Activated CD4-positive, alpha-beta T cell treated with anti-CD3 and anti-CD28 coated beads, Interleukin-2, Interleukin-4, amounts not matched to agents 100 ng/mL and 50 ng/mL, durations not matched to agents 16 hours and 8 hours (primary cell): ENCODE results near the gene CRYGC.
"Not testable (repeated sequence)": the region's sequence is repeated elsewhere in the genome, so short reads cannot be mapped to it uniquely, and the experiment has no call there.

ENCODE experiments used
- DNase-seq: peaks from one replicate; pipeline ENCODE4 v3.0.0-alpha.2; 2020; ENCODE audit warnings: low spot score

Gene CRYGC

GRCh38 chr2:208136716-208137094, 7.1 kb upstream of the CRYGC start:
- no peak for DNase-seq

DNA sequence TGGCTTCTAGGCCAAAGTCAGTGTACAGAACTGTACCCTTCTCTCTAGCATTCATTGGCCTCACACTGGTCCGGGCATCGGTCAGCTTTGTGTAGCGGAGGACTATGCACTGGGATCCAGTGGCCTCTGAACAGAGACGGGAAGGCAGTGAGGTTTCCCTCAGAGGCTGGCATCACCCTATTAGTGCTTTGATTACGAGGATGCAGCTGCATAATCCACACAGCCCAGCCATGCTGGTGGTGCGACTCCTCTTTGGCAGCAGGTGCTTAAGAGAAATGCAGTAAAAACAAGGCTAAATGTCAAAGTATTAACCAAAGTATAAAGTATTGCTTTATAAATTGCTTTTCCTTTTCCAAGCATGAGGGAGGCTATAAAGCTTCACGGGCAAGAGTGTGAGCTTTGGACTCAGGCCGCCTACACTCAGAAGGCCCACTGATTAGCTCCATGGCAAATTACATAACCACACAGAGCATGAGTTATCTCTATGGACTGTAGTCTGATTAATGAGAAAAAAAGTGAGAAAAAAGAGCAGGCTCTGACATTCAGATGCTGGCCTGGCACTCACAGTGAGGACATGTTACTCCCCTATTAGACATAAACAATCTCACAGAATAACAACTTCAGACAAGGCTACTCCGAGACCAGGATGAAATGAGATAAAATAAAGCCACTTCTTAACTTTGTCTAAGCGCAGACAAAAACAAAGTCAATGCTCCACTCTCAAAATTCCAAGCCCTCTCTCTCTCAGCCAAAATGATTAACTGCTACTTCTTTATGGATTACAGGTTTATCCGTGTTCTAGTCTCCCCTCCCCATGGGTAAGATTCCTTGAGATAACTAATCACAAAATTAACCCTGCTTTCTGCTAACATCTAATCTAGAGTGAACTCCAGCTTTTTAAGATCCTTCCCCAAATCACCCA, 6.4 kb upstream of the CRYGC start:
- DNase-seq, result no peak

GRCh38 chr2:208134928-208135586, 5.4 kb upstream of the CRYGC start:
- DNase-seq, result peak; percentile 18

- DNase-seq, result no peak
Observed at GRCh38 chr2:208130712-208131110, 1.1 kb upstream of the CRYGC start.

- DNase-seq, result no peak
Observed at GRCh38 chr2:208128136-208128535, 1.5 kb downstream of the CRYGC start.

- DNase-seq, result no peak
Observed at GRCh38 chr2:208127090-208127489, 2.5 kb downstream of the CRYGC start.

- no peak for DNase-seq
Observed at GRCh38 chr2:208125251-208125650, 4.4 kb downstream of the CRYGC start.

- DNase-seq, result not testable (repeated sequence)
Observed at GRCh38 chr2:208124013-208124715, 5.5 kb downstream of the CRYGC start, which contains the start of gene CRYGD. CRYGD (minus strand) TSS chr2:208124524; CDS start chr2:208124473, 51 bp downstream.

DNA sequence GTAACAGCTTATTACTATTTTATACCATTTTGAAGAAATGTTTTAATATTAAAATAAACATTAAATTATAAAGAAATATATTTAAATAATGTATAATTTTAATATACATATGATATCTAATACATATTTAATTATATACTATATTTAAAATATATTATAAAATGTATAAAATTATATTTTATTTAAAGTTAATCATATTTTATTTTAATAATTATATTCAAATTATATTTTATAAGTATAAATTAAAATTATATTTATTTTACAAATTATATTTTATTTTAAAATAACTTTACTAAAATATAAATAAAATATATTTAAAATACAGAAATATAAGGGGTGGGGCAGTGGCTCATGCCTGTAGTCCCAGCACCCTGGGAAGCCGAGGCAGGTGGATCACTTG, 7.4 kb downstream of the CRYGC start:
- no peak for DNase-seq

DNA sequence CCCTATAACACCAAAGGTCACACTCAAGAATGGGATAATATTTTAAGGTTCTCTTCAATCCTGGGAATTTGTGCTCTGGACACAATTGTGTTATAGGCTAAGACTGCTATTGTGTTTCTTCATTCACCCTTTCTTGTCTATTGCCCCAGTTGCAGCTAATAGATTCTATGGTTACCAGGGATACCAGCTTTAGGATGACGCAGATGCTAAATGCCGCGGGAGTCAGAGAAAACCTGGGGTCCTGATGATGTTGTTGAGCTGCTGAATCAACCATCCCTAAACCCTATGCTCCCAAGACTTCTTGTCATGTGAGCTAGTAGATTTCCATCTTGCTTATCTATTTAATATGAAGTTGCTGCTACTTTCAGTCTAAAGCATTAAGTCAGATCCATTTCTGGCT, 10.7 kb downstream of the CRYGC start:
- DNase-seq, result no peak

DNA sequence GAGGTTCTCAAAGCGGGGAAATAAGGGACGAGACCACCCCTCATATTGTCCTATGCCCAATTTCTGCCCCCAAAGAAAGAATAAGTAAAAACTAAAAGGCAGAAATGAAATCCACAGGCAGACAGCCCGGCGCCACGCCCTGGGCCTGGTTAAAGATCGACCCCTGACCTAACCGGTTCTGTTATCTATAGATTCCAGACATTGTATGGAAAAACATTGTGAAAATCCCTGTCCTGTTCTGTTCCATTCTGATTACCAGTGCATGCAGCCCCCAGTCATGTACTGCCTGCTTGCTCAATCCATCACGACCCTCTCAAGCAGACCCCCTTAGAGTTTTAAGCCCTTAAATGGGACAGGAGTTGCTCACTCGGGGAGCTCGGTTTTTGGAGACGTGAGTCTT, 12.2 kb downstream of the CRYGC start:
- not testable (repeated sequence) for DNase-seq

- no peak for DNase-seq
Observed at GRCh38 chr2:208112969-208113368, 16.7 kb downstream of the CRYGC start.

GRCh38 chr2:208112273-208112745, 17.3 kb downstream of the CRYGC start:
- not testable (repeated sequence) for DNase-seq

DNA sequence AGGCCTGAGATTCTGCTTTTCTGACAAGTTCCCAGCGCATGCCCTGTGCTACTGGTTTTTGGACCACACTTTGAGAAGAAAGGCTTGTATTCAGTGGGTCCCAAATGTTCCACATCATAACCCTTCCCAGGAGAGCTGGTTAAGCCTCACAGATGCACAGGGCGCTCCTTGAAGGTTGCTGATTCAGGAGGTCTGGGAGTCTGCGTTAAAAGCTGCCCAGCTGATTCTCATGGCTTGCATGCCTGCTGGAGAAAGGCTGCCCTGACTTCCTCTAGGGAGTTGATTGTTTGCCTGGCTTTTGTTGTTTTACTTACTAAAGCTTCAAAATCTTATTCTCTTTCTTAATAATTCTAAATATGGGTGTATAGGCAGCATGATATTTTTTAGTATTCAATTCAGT, 26.0 kb downstream of the CRYGC start:
- no peak for DNase-seq

DNA sequence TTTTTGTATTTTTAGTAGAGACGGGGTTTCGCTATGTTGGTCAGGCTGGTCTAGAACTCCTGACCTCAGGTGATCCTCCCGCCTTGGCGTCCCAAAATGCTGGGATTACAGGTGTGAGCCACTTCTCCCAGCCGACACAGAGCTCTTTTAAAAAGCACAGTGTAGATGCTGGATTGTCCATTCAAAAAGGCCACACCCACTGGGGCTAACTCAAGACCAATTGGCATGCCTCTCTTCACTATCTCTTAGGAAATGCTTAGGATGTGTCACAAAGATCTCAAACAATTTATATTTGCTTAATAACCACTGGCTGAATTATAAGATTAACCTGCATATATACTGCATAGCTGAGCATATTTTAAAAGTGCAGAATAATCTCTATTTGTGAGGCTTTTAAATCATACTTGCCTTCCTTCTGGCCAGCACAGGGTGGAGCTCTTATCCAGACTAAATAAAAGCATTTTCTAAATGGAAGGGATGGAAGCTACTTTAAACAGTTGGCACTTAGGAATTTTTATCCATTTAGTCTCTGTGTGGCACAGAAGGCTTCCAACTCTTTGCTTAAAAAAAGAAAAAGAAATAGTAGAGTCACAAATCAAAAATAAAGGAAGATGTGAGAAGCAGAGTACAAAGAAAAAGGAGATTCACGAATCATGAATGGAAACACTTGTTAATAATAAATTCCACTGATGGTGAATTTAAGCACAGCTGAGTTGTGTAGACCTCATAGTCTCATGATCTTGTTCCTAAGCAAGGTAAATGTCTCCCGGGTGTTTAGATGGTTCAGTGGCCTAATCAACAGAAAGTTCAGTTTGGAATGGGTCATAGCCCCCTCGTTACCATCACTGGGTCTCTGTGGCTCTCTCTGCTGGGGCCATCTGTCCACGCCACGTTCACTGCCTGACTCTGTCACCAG, 27.7 kb downstream of the CRYGC start:
- DNase-seq, result no peak

DNA sequence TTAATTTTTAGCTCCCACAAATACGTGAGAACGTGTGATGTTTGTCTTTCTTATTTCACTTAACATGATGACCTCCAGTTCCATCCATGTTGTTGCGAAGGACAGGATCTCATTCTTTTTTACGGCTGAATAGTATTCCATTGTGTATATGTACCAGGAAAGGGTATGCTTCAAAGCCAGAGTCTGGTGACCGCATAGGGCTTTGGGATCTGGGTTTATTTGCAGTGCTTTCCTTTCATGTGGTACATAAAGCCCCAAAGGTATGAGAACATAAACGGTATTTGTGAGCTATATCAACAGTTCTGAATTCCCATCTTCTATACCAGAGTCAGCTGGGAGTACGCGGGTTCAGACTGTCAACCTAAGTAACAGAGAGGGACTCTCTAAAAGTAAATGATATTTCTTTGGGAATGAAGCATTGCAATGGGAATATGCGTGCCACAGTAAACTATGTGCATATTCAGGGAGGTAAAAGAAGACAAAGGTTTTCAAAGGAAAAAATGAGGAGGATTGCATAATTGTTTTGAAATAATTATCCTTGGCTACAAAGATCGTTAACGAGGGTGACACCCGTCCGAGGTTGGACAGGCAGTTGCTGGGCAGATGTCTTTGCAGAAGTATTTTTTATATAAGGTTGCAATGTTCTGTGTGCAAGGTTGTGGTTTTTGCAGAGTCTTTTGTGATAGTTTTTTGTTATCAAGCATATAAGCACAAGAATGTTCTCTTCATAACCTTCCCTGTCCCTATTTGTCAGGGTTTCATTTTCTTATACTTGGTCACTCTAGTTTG, 29.8 kb downstream of the CRYGC start:
- DNase-seq, result no peak

DNA sequence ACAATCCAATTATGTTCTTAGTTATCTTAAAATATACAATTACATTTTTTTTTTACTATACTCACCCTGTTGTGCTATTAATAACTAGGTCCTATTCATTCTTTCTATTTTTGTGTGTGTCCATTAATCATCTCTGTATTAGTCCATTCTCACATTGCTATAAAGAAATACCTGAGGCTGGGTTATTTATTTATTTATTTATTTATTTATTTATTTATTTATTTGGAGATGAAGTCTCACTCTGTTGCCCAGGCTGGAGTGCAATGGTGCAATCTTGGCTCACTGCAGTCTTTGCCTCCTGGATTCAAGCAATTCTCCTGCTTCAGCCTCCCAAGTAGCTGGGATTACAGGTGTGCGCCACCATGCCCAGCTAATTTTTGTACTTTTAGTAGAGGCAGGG, 30.9 kb downstream of the CRYGC start:
- DNase-seq, result not testable (repeated sequence)

- no peak for DNase-seq
Observed at GRCh38 chr2:208098267-208098666, 31.4 kb downstream of the CRYGC start.

GRCh38 chr2:208097801-208098200, 31.8 kb downstream of the CRYGC start:
- DNase-seq, result no peak

DNA sequence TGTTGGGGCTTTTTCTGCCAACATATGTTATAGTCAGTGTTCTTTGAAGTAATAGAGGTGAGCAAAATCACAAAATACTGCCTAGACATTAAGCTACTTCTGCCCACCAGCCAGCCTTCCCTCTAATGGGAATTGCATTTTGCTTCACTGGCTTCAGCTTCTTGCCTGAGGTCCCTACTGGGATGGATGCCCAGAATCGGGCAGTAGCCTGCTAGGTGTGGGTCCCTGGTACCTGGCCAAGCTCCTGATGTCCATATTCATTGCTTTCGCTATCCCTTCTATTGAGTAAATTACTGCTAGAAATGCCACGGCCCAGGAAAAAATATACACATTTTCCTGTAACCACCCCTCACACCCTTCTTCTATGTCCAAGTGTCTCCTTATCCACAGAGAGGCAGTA, 32.3 kb downstream of the CRYGC start:
- no peak for DNase-seq

GRCh38 chr2:208096080-208096479, 33.5 kb downstream of the CRYGC start:
- DNase-seq, result no peak
